ENCODE measurements around the gene HACL1.

Gene HACL1

DNA sequence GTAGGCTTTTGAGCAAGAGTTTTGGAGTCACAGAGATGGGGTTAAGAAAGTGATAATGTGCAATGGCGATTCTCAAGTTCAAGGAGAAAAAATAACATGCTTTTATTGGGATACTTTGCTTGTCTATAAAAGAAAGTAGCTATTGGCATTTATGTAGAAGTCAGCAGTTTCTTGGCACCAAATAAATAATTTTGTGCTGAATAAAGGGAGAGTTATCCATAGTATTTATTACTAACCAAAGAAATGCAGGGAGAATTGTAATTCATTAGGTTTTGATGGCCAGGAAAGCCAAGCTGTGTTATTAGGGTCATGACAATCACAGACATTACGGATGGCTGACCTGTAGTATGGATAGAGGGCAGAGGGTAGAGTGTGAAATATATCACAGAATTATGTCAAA, 33.3 kb upstream of the HACL1 start:
- H4K91ac ChIP-seq (ENCODE audit: low read depth, low read length) = no peak overlapping the region
- H2BK12ac ChIP-seq (ENCODE audit: low read length) = no peak overlapping the region
- no peaks in the 10 kb centered on the region for H3K36me3 ChIP-seq (ENCODE audit: control insufficient read depth in 1 of 2, insufficient read depth in 2 of 2, low read length in 2 of 2)
- no peak for DNase-seq
- H2BK120ac ChIP-seq (ENCODE audit: insufficient read depth, low read length, poor library complexity) = no peak overlapping the region
- WGBS (ENCODE audit: extremely low coverage, insufficient coverage, insufficient read length) = no CpG with 5 or more reads among the region's 2 CpGs
- no peak overlapping the region for H2AFZ ChIP-seq (ENCODE audit: insufficient read depth, low read length, poor library complexity)
- H4K8ac ChIP-seq (ENCODE audit: low read depth, low read length) = no peak overlapping the region
- H3K4me2 ChIP-seq (ENCODE audit: low read length) = no peak overlapping the region
- no peak overlapping the region for H3K18ac ChIP-seq (ENCODE audit: low read length)
- H3K27ac ChIP-seq (ENCODE audit: low read depth, low read length) = no peak overlapping the region
- peaks cover 6 to 11% of the 10 kb centered on the region in 2 experiments for H3K4me1 ChIP-seq (ENCODE audit: control insufficient read depth in 1 of 2, insufficient read depth in 2 of 2, low read length in 2 of 2)
- H3K4ac ChIP-seq (ENCODE audit: low read depth, low read length) = no peak overlapping the region
- no peak overlapping the region for H2AK5ac ChIP-seq (ENCODE audit: low read length)
- no peak overlapping the region for H3K4me3 ChIP-seq (ENCODE audit: low read depth, low read length)
- no peaks in the 10 kb centered on the region for H3K79me2 ChIP-seq (ENCODE audit: control insufficient read depth, insufficient read depth, low read length, poor library complexity)
- H3K9ac ChIP-seq (ENCODE audit: low read length) = no peak overlapping the region
- peaks cover 2% of the 10 kb centered on the region for H3K79me1 ChIP-seq (ENCODE audit: low read length)
- H3K14ac ChIP-seq (ENCODE audit: low read length) = no peak overlapping the region
- H3K9me3 ChIP-seq (ENCODE audit: insufficient read depth, low read depth, low read length) = no peaks in the 10 kb centered on the region
- no peak overlapping the region for H2BK5ac ChIP-seq (ENCODE audit: low read depth, low read length, poor library complexity)
- no peaks in the 10 kb centered on the region for H3K27me3 ChIP-seq (ENCODE audit: insufficient read depth, low read length)
- H3K23ac ChIP-seq (ENCODE audit: low read length) = no peak overlapping the region
- H4K12ac ChIP-seq (ENCODE audit: low read depth, low read length) = no peak overlapping the region

DNA sequence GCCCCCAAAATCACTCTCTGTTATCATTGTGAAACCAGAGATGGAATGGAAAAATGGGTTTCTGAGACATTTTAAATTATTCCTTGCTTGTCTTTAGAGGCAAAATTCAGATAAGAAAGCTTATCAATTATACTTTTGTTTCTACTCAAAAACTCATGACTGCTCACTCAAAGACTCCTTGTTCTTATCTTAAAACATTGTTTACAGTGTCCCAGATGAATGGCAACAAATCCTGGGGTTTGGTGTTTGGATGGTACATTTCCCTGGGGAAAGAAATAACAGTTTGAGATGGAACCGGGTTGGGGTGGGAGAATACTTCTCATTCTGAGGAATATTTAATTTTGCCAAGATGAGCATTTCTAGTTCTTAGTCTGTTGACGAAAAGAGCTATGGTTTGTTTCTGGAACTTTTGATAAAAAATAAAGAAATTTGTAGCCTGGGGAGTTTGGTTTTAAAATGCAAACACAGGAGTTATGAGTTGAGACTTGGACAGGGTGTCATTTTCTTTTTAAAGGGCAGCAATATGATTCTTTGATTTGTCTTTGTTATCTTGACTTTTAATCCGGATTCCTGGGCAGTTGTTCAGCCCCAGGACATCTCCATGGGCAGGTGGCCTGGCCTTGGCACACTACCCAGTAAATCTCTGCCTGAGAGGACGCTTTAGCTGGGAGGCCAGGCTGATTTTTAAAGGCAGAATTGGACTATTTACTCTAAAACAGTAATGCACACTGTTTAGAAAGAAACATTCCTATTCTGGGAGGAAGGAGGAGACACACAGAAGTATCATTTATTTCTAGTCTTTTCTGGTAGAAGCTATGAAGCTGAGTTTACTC, 32.6 kb upstream of the HACL1 start:
- no peak overlapping the region for H3K4me3 ChIP-seq (ENCODE audit: low read depth, low read length)
- H4K12ac ChIP-seq (ENCODE audit: low read depth, low read length) = no peak overlapping the region
- no peaks in the 10 kb centered on the region for H3K79me2 ChIP-seq (ENCODE audit: control insufficient read depth, insufficient read depth, low read length, poor library complexity)
- no peak overlapping the region for H3K4ac ChIP-seq (ENCODE audit: low read depth, low read length)
- peaks cover 2% of the 10 kb centered on the region for H3K79me1 ChIP-seq (ENCODE audit: low read length)
- H2BK5ac ChIP-seq (ENCODE audit: low read depth, low read length, poor library complexity) = no peak overlapping the region
- no peak for DNase-seq
- no CpG with 5 or more reads among the region's 4 CpGs for WGBS (ENCODE audit: extremely low coverage, insufficient coverage, insufficient read length)
- H3K9ac ChIP-seq (ENCODE audit: low read length) = no peak overlapping the region
- H2BK12ac ChIP-seq (ENCODE audit: low read length) = no peak overlapping the region
- no peak overlapping the region for H2BK120ac ChIP-seq (ENCODE audit: insufficient read depth, low read length, poor library complexity)
- no peak overlapping the region for H3K14ac ChIP-seq (ENCODE audit: low read length)
- H3K36me3 ChIP-seq (ENCODE audit: control insufficient read depth in 1 of 2, insufficient read depth in 2 of 2, low read length in 2 of 2) = no peaks in the 10 kb centered on the region
- H2AK5ac ChIP-seq (ENCODE audit: low read length) = no peak overlapping the region
- H3K4me2 ChIP-seq (ENCODE audit: low read length) = no peak overlapping the region
- no peak overlapping the region for H3K23ac ChIP-seq (ENCODE audit: low read length)
- H3K4me1 ChIP-seq (ENCODE audit: control insufficient read depth in 1 of 2, insufficient read depth in 2 of 2, low read length in 2 of 2) = peaks cover 6 to 11% of the 10 kb centered on the region in 2 experiments
- H3K27ac ChIP-seq (ENCODE audit: low read depth, low read length) = no peak overlapping the region
- no peak overlapping the region for H2AFZ ChIP-seq (ENCODE audit: insufficient read depth, low read length, poor library complexity)
- no peak overlapping the region for H3K18ac ChIP-seq (ENCODE audit: low read length)
- H3K9me3 ChIP-seq (ENCODE audit: insufficient read depth, low read depth, low read length) = no peaks in the 10 kb centered on the region
- no peaks in the 10 kb centered on the region for H3K27me3 ChIP-seq (ENCODE audit: insufficient read depth, low read length)
- H4K8ac ChIP-seq (ENCODE audit: low read depth, low read length) = no peak overlapping the region
- H4K91ac ChIP-seq (ENCODE audit: low read depth, low read length) = no peak overlapping the region

GRCh38 chr3:15633159-15633558, 31.8 kb upstream of the HACL1 start:
- no CpG with 5 or more reads among the region's 5 CpGs for WGBS (ENCODE audit: extremely low coverage, insufficient coverage, insufficient read length)
- Histone ChIP-seq H3K27ac (ENCODE audit: low read depth, low read length) (no peak overlapping the region), H3K4me2 (ENCODE audit: low read length) (no peak overlapping the region), H4K91ac (ENCODE audit: low read depth, low read length) (no peak overlapping the region), H3K18ac (ENCODE audit: low read length) (no peak overlapping the region), H2BK120ac (ENCODE audit: insufficient read depth, low read length, poor library complexity) (no peak overlapping the region), H3K9ac (ENCODE audit: low read length) (no peak overlapping the region), H4K8ac (ENCODE audit: low read depth, low read length) (no peak overlapping the region), H2AFZ (ENCODE audit: insufficient read depth, low read length, poor library complexity) (no peak overlapping the region), H3K4me1 (ENCODE audit: control insufficient read depth in 1 of 2, insufficient read depth in 2 of 2, low read length in 2 of 2) (peaks cover 6 to 11% of the 10 kb centered on the region in 2 experiments), H3K9me3 (ENCODE audit: insufficient read depth, low read depth, low read length) (no peaks in the 10 kb centered on the region), H3K79me2 (ENCODE audit: control insufficient read depth, insufficient read depth, low read length, poor library complexity) (no peaks in the 10 kb centered on the region), H3K14ac (ENCODE audit: low read length) (no peak overlapping the region), H3K36me3 (ENCODE audit: control insufficient read depth in 1 of 2, insufficient read depth in 2 of 2, low read length in 2 of 2) (no peaks in the 10 kb centered on the region), H3K4ac (ENCODE audit: low read depth, low read length) (no peak overlapping the region), H2BK5ac (ENCODE audit: low read depth, low read length, poor library complexity) (no peak overlapping the region), H3K27me3 (ENCODE audit: insufficient read depth, low read length) (no peaks in the 10 kb centered on the region), H2BK12ac (ENCODE audit: low read length) (no peak overlapping the region), H2AK5ac (ENCODE audit: low read length) (no peak overlapping the region), H3K4me3 (ENCODE audit: low read depth, low read length) (no peak overlapping the region), H3K23ac (ENCODE audit: low read length) (no peak overlapping the region), H4K12ac (ENCODE audit: low read depth, low read length) (no peak overlapping the region), H3K79me1 (ENCODE audit: low read length) (peaks cover 2% of the 10 kb centered on the region)
- DNase-seq = no peak

DNA sequence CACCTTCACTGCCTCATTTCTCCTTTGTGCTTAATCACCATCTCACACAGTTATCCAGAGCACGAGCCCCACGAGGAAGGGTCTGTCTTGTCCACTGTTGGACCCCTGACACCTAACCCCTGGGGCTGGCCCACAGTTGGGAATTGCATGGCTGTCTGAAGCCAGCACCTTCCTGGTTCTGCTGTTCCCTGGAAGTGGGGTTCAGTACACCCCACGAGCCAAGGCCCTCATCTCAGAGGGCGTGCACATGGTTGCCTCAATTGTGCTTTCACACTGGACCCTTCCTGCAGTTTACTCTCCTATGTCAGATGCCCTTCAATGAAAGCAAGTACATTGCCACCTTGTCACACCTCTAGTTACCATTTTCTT, 30.8 kb upstream of the HACL1 start:
- Histone ChIP-seq H3K23ac (ENCODE audit: low read length) (no peak overlapping the region), H3K4ac (ENCODE audit: low read depth, low read length) (no peak overlapping the region), H3K36me3 (ENCODE audit: control insufficient read depth in 1 of 2, insufficient read depth in 2 of 2, low read length in 2 of 2) (no peaks in the 10 kb centered on the region), H3K4me2 (ENCODE audit: low read length) (no peak overlapping the region), H3K9me3 (ENCODE audit: insufficient read depth, low read depth, low read length) (no peaks in the 10 kb centered on the region), H2BK120ac (ENCODE audit: insufficient read depth, low read length, poor library complexity) (no peak overlapping the region), H2BK5ac (ENCODE audit: low read depth, low read length, poor library complexity) (no peak overlapping the region), H3K27me3 (ENCODE audit: insufficient read depth, low read length) (no peaks in the 10 kb centered on the region), H4K8ac (ENCODE audit: low read depth, low read length) (no peak overlapping the region), H3K79me1 (ENCODE audit: low read length) (peaks cover 2% of the 10 kb centered on the region), H4K91ac (ENCODE audit: low read depth, low read length) (peak overlapping the region; percentile 22), H3K4me1 (ENCODE audit: control insufficient read depth in 1 of 2, insufficient read depth in 2 of 2, low read length in 2 of 2) (peaks cover 6 to 11% of the 10 kb centered on the region in 2 experiments), H4K12ac (ENCODE audit: low read depth, low read length) (no peak overlapping the region), H2BK12ac (ENCODE audit: low read length) (no peak overlapping the region), H3K4me3 (ENCODE audit: low read depth, low read length) (no peak overlapping the region), H3K27ac (ENCODE audit: low read depth, low read length) (no peak overlapping the region), H3K9ac (ENCODE audit: low read length) (no peak overlapping the region), H3K79me2 (ENCODE audit: control insufficient read depth, insufficient read depth, low read length, poor library complexity) (no peaks in the 10 kb centered on the region), H3K18ac (ENCODE audit: low read length) (no peak overlapping the region), H2AK5ac (ENCODE audit: low read length) (no peak overlapping the region), H2AFZ (ENCODE audit: insufficient read depth, low read length, poor library complexity) (no peak overlapping the region), H3K14ac (ENCODE audit: low read length) (no peak overlapping the region)
- WGBS (ENCODE audit: extremely low coverage, insufficient coverage, insufficient read length) = no CpG with 5 or more reads among the region's 4 CpGs
- no peak for DNase-seq

Data from trophoblast cell (in vitro differentiated cells and primary cell).